HEK293 (cell line): Measurements from ENCODE around the gene KCNQ1.

ENCODE experiments used
- GFI1B ChIP-seq: fragments of 450-650 bp; formaldehyde crosslinking; IDR thresholded peaks from 2 replicates; pipeline ENCODE4 v1.5.1; 2016; ENCODE audit warnings: missing biosample characterization, missing genetic modification characterization
- PBX3 ChIP-seq: sonication (generic); formaldehyde crosslinking; IDR thresholded peaks from 2 replicates; pipeline ENCODE4 v1.8.1; 2022; ENCODE audit warnings: mild to moderate bottlenecking, moderate library complexity, missing genetic modification reagents
- PRDM1 ChIP-seq: fragments of 450-650 bp; formaldehyde crosslinking; IDR thresholded peaks from 2 replicates; pipeline ENCODE4; 2016; ENCODE audit warnings: missing biosample characterization, missing genetic modification characterization
- SCRT2 ChIP-seq: fragments of 450-650 bp; formaldehyde crosslinking; IDR thresholded peaks from 2 replicates; pipeline ENCODE4 v1.5.1; 2016; ENCODE audit warnings: missing biosample characterization, missing genetic modification characterization
- SP3 ChIP-seq: fragments of 450-650 bp; formaldehyde crosslinking; IDR thresholded peaks from 2 replicates; pipeline ENCODE4 v1.5.1; 2016; ENCODE audit warnings: missing biosample characterization, missing genetic modification characterization
- TSHZ1 ChIP-seq: fragments of 450-650 bp; formaldehyde crosslinking; IDR thresholded peaks from 2 replicates; pipeline ENCODE4 v1.5.1; 2016; ENCODE audit warnings: missing biosample characterization, missing genetic modification characterization, borderline replicate concordance
- YY1 ChIP-seq: fragments of 450-650 bp; formaldehyde crosslinking; IDR thresholded peaks from 2 replicates; pipeline ENCODE4 v1.5.1; 2018; ENCODE audit warnings: missing biosample characterization, missing genetic modification characterization
- ZBTB20 ChIP-seq: fragments of 450-650 bp; formaldehyde crosslinking; IDR thresholded peaks from 2 replicates; pipeline ENCODE4 v1.5.1; 2016; ENCODE audit warnings: missing biosample characterization, missing genetic modification characterization
- ZBTB7A ChIP-seq: fragments of 450-650 bp; formaldehyde crosslinking; IDR thresholded peaks from 2 replicates; pipeline ENCODE4 v1.5.1; 2016; ENCODE audit warnings: low read depth, missing biosample characterization, missing genetic modification characterization
- ZFP3 ChIP-seq: fragments of 450-650 bp; formaldehyde crosslinking; IDR thresholded peaks from 2 replicates; pipeline ENCODE4 v1.5.1; 2016; ENCODE audit warnings: low read depth, missing biosample characterization, missing genetic modification characterization
- ZNF114 ChIP-seq: fragments of 450-650 bp; formaldehyde crosslinking; IDR thresholded peaks from 2 replicates; pipeline ENCODE4 v1.5.0; 2017; ENCODE audit warnings: missing biosample characterization, missing genetic modification characterization
- ZNF146 ChIP-seq: fragments of 450-650 bp; formaldehyde crosslinking; IDR thresholded peaks from 2 replicates; pipeline ENCODE4 v1.5.1; 2016; ENCODE audit warnings: missing biosample characterization, missing genetic modification characterization
- ZNF174 ChIP-seq: fragments of 450-650 bp; formaldehyde crosslinking; IDR thresholded peaks from 2 replicates; pipeline ENCODE4 v1.5.0; 2017; ENCODE audit warnings: missing biosample characterization, mild to moderate bottlenecking, missing genetic modification characterization
- ZNF175 ChIP-seq: fragments of 450-650 bp; formaldehyde crosslinking; IDR thresholded peaks from 2 replicates; pipeline ENCODE4 v1.5.1; 2016; ENCODE audit warnings: missing biosample characterization, missing genetic modification characterization
- ZNF19 ChIP-seq: fragments of 450-650 bp; formaldehyde crosslinking; IDR thresholded peaks from 2 replicates; pipeline ENCODE4; 2016; ENCODE audit warnings: missing biosample characterization, missing genetic modification characterization, low read depth
- ZNF221 ChIP-seq: fragments of 450-650 bp; formaldehyde crosslinking; IDR thresholded peaks from 2 replicates; pipeline ENCODE4 v1.5.1; 2017; ENCODE audit warnings: missing biosample characterization, missing genetic modification characterization, borderline replicate concordance
- ZNF23 ChIP-seq: fragments of 450-650 bp; formaldehyde crosslinking; IDR thresholded peaks from 2 replicates; pipeline ENCODE4 v1.5.1; 2016; ENCODE audit warnings: missing biosample characterization, missing genetic modification characterization, borderline replicate concordance
- ZNF274 ChIP-seq, 2 experiments: fragments of 200-500 bp in 1 of 2; fragments of 450-650 bp in 1 of 2; sonication (Bioruptor generic) in 1 of 2; formaldehyde crosslinking in 1 of 2; IDR thresholded peaks; 2 replicates each; pipeline versions ENCODE4 v1.5.1 to v1.6.1; 2014 to 2016; ENCODE audit warnings: borderline replicate concordance in 1 of 2, inconsistent platforms in 1 of 2, low read length in 1 of 2, missing biosample characterization in 1 of 2, missing genetic modification characterization in 1 of 2
- ZNF280D ChIP-seq: fragments of 450-650 bp; formaldehyde crosslinking; IDR thresholded peaks from 2 replicates; pipeline ENCODE4 v1.5.1; 2016; ENCODE audit warnings: missing biosample characterization, missing genetic modification characterization
- ZNF354C ChIP-seq: fragments of 450-650 bp; formaldehyde crosslinking; IDR thresholded peaks from 2 replicates; pipeline ENCODE4 v1.5.1; 2016; ENCODE audit warnings: missing biosample characterization, missing genetic modification characterization, low read depth, borderline replicate concordance
- ZNF391 ChIP-seq: fragments of 450-650 bp; formaldehyde crosslinking; IDR thresholded peaks from 2 replicates; pipeline ENCODE4 v1.5.1; 2016; ENCODE audit warnings: low read depth, missing biosample characterization, missing genetic modification characterization, borderline replicate concordance
- ZNF398 ChIP-seq: fragments of 450-650 bp; formaldehyde crosslinking; IDR thresholded peaks from 2 replicates; pipeline ENCODE4 v1.5.1; 2017; ENCODE audit warnings: missing biosample characterization, missing genetic modification characterization
- ZNF404 ChIP-seq: fragments of 450-650 bp; formaldehyde crosslinking; IDR thresholded peaks from 2 replicates; pipeline ENCODE4 v1.5.1; 2017; ENCODE audit warnings: missing biosample characterization, missing genetic modification characterization
- ZNF513 ChIP-seq: fragments of 450-650 bp; IDR thresholded peaks from 2 replicates; pipeline ENCODE4 v1.5.1; 2018; ENCODE audit warnings: missing biosample characterization, missing genetic modification characterization
- ZNF555 ChIP-seq: fragments of 450-650 bp; formaldehyde crosslinking; conservative IDR thresholded peaks from 2 replicates; pipeline ENCODE4 v1.5.1; 2017; ENCODE audit warnings: missing biosample characterization, mild to moderate bottlenecking, missing genetic modification characterization, inconsistent platforms
- ZNF560 ChIP-seq: fragments of 450-650 bp; formaldehyde crosslinking; IDR thresholded peaks from 2 replicates; pipeline ENCODE4 v1.5.1; 2017; ENCODE audit warnings: missing biosample characterization, missing genetic modification characterization, borderline replicate concordance
- ZNF670 ChIP-seq: fragments of 450-650 bp; formaldehyde crosslinking; IDR thresholded peaks from 2 replicates; pipeline ENCODE4 v1.5.1; 2016; ENCODE audit warnings: missing biosample characterization, missing genetic modification characterization, low read depth
- ZNF791 ChIP-seq: fragments of 450-650 bp; formaldehyde crosslinking; IDR thresholded peaks from 2 replicates; pipeline ENCODE4 v1.5.1; 2016; ENCODE audit warnings: missing biosample characterization, missing genetic modification characterization
- ZNF830 ChIP-seq: fragments of 450-650 bp; IDR thresholded peaks from 2 replicates; pipeline ENCODE4 v1.5.0; 2018; ENCODE audit warnings: missing biosample characterization, missing genetic modification characterization, low read depth, mild to moderate bottlenecking, moderate library complexity
- ZSCAN30 ChIP-seq: fragments of 450-650 bp; IDR thresholded peaks from 2 replicates; pipeline ENCODE4 v1.5.1; 2018; ENCODE audit warnings: missing biosample characterization, mild to moderate bottlenecking, missing genetic modification characterization, moderate library complexity

The KCNQ1 gene

GRCh38 chr11:2428322-2428795 is 16.4 kb upstream of the KCNQ1 start (continued):
- TF ChIP-seq ZNF791 (tag by site-specific recombination) = no peak
- TF ChIP-seq ZNF555 (tag by site-specific recombination) = no peak
- no peak for TF ChIP-seq SP3 (tag by site-specific recombination)
- TF ChIP-seq SCRT2 (tag by site-specific recombination) = no peak
- no peak for TF ChIP-seq ZNF670 (tag by site-specific recombination)
- no peak for TF ChIP-seq ZSCAN30 (tag by site-specific recombination)
- no peak for TF ChIP-seq YY1 (tag by site-specific recombination)
- no peak for TF ChIP-seq ZNF19 (tag by site-specific recombination)
- TF ChIP-seq ZNF830 (tag by site-specific recombination) = no peak
- TF ChIP-seq ZNF114 (tag by site-specific recombination) = no peak
- TF ChIP-seq PRDM1 (tag by site-specific recombination) = no peak
- no peak for TF ChIP-seq ZNF23 (tag by site-specific recombination)
- TF ChIP-seq ZNF280D (tag by site-specific recombination) = no peak
- no peak for TF ChIP-seq ZNF146 (tag by site-specific recombination)
- TF ChIP-seq ZNF398 (tag by site-specific recombination) = no peak
- peak; percentile 81 for TF ChIP-seq ZNF354C (tag by site-specific recombination)
- TF ChIP-seq PBX3 = no peak
- no peak for TF ChIP-seq TSHZ1
- TF ChIP-seq ZNF560 (tag by site-specific recombination) = no peak
- TF ChIP-seq GFI1B (tag by site-specific recombination) = no peak
- no peak for TF ChIP-seq ZNF174 (tag by site-specific recombination)
- peak; percentile 34; the same call in 1 of the 2 replicates for TF ChIP-seq ZBTB7A
- no peak for TF ChIP-seq ZNF221 (tag by site-specific recombination)
- TF ChIP-seq ZNF175 = no peak
- TF ChIP-seq ZNF513 (tag by site-specific recombination) = peak; percentile 85
- no peak for TF ChIP-seq ZNF274 (IDR thresholded peaks at IDR 0.05; ENCODE audit: low read length)
- TF ChIP-seq ZNF274 (tag by site-specific recombination; IDR thresholded peaks at IDR 0.05; ENCODE audit: borderline replicate concordance) = 0 out of 2 replicates have a peak, but pooled peaks have one; percentile 31
- no peak for TF ChIP-seq ZBTB20 (tag by site-specific recombination)
- no peak for TF ChIP-seq ZFP3
- TF ChIP-seq ZNF391 (tag by site-specific recombination) = peak; percentile 73; the same call in 1 of the 2 replicates
- TF ChIP-seq ZNF404 (tag by site-specific recombination) = no peak
